T-cell (primary cell): ENCODE results near the gene CDNF. TPM values are rescaled to one million over a fixed set of nuclear protein-coding genes. Genes with fewer than 3 reads are reported as not detected.

Experiments used
- ATAC-seq, 4 experiments: fragments of 200-7000 bp in 3 of 4; fragments of 150-1000 bp in 1 of 4; cut with Tn5 transposase; replicated peaks in 1 of 4; 1 replicate in 3 of 4; 2 replicates in 1 of 4; pipeline ENCODE4 v1.10.0; 2021; ENCODE audit warnings: moderate library complexity in 3 of 4, mild to moderate bottlenecking in 2 of 4, moderate number of reproducible peaks in 1 of 4
- CTCF ChIA-PET, 2 donors: fragments of 300-600 bp; sonication (Branson Sonifier 250); formaldehyde crosslinking; loops; one replicate each; lab custom pipeline; 2022; ENCODE audit warnings: antibody characterized with exemption in 2 of 2; lab: Charles Lee
- POLR2A ChIA-PET, 2 donors: fragments of 300-600 bp; sonication (Branson Sonifier 250); formaldehyde crosslinking; loops; one replicate each; lab custom pipeline; 2022; ENCODE audit warnings: antibody characterized with exemption in 2 of 2; lab: Charles Lee
- DNase-seq, 35 experiments: peaks; one replicate each; pipeline versions ENCODE4 v3.0.0 to v3.0.0-alpha.2; 2013 to 2023
- H3K27ac ChIP-seq: one replicate; pipeline ENCODE4 v1.5.1; 2013; ENCODE audit warnings: low read length
- H3K27me3 ChIP-seq, 2 experiments: replicated peaks in 1 of 2; 1 replicate in 1 of 2; 2 replicates in 1 of 2; pipeline versions ENCODE4 v1.6.1 to v1.7.0; 2013; ENCODE audit warnings: low read length in 1 of 2, mixed read lengths in 1 of 2; ENCODE audit not compliant: control insufficient read depth in 2 of 2, insufficient read depth in 2 of 2; ENCODE audit errors: extremely low read depth in 1 of 2
- H3K36me3 ChIP-seq, 2 donors: 1 replicate in 1 of 2; 2 replicates in 1 of 2; pipeline versions ENCODE4 v1.6.1 to v1.7.0; 2013; ENCODE audit warnings: low read length in 1 of 2; ENCODE audit not compliant: control insufficient read depth in 2 of 2, insufficient read depth in 1 of 2; ENCODE audit errors: extremely low read depth in 1 of 2
- H3K4me1 ChIP-seq, 2 experiments: 1 replicate in 1 of 2; 2 replicates in 1 of 2; pipeline versions ENCODE4 v1.6.1 to v1.7.0; 2013; ENCODE audit warnings: low read length in 2 of 2, mixed read lengths in 1 of 2; ENCODE audit not compliant: insufficient read depth in 2 of 2, control insufficient read depth in 1 of 2; ENCODE audit errors: extremely low read depth in 1 of 2
- H3K4me3 ChIP-seq, 2 donors: 1 replicate in 1 of 2; 2 replicates in 1 of 2; pipeline versions ENCODE4 v1.5.1 to v1.7.0; 2013; ENCODE audit warnings: mild to moderate bottlenecking in 2 of 2, low read length in 1 of 2, moderate library complexity in 1 of 2; ENCODE audit not compliant: control insufficient read depth in 1 of 2; ENCODE audit errors: extremely low read depth in 1 of 2
- H3K9me3 ChIP-seq: 2 replicates; pipeline ENCODE4 v1.7.0; 2013
- H3K27ac Mint-ChIP-seq, 2 donors: one replicate each; pipeline ENCODE4 v1.8.0; 2020 to 2021; ENCODE audit warnings: mild to moderate bottlenecking in 2 of 2, mixed read lengths in 2 of 2
- H3K27me3 Mint-ChIP-seq, 2 donors: one replicate each; pipeline ENCODE4 v1.8.0; 2021 to 2022; ENCODE audit warnings: mixed read lengths in 2 of 2
- H3K36me3 Mint-ChIP-seq: one replicate; pipeline ENCODE4 v1.8.0; 2021; ENCODE audit warnings: mixed read lengths
- H3K4me1 Mint-ChIP-seq, 3 donors: one replicate each; pipeline ENCODE4 v1.8.0; 2020 to 2022; ENCODE audit warnings: mixed read lengths in 3 of 3, mild to moderate bottlenecking in 1 of 3
- H3K4me3 Mint-ChIP-seq, 3 donors: one replicate each; pipeline ENCODE4 v1.8.0; 2020 to 2022; ENCODE audit warnings: mild to moderate bottlenecking in 3 of 3, mixed read lengths in 3 of 3, moderate library complexity in 3 of 3
- H3K9me3 Mint-ChIP-seq, 3 donors: one replicate each; pipeline ENCODE4 v1.8.0; 2020 to 2022; ENCODE audit warnings: mixed read lengths in 3 of 3
- WGBS: methylation state at CpG from one replicate; pipeline ENCODE4 v1.1.5; 2013; ENCODE audit warnings: missing lambda C conversion rate; ENCODE audit not compliant: insufficient coverage; 5-methylcytosine and 5-hydroxymethylcytosine counted together
- total RNA-seq, 35 experiments: library from RNA in 6 of 35; stranded (reverse) in 6 of 35; fragments of 120-200 nt in 1 of 35; gene quantifications; one replicate each; pipeline versions ENCODE4 v1.2.1 to v1.2.4 and lab custom pipeline; 2013 to 2026

CDNF gene
- total RNA-seq, 5 donors from 2014 or later (not counting 1 experiment from before 2014, with no cell fraction given) = 1.5 to 4.0 (median 2.5) TPM

DNA sequence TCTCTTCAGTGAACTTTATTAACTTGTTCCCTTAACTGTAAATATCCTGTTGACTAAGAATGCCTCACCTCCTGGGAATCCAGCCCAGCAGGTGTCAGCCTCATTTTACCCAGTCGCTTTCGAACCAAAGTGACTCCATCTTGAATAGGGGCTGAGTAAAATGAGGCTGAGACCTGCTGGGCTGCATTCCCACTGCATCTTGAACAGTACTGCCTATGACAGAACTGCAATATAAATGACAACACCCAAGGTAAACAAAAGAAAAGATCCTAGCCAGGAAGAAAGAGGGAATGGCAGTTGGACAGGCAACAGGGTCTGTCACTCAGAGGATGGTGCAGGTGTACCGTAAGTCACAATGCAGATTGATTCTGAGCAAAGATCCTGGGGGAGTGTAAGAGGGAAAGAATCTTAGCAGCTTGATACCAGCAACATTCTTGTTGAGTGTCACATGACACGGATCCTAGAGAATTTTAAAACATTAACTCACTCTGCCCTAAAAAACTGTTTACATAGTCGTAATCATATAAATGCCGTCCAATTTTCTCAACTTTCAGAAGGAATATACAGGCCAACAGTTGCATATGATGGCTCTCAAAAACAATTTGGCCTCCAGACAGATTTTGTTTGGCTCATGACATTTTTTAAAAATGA, 58.7 kb downstream of the CDNF start:
- 89% methylated on average over 4 of the region's 6 CpGs for WGBS
- Mint-ChIP-seq H3K4me1 (peaks cover 4 to 7% (median 5%) of the 10 kb centered on the region in 3 donors), H3K27ac (no peak overlapping the region), H3K36me3 (no peaks in the 10 kb centered on the region), H3K9me3 (no peaks in the 10 kb centered on the region), H3K4me3 (no peak overlapping the region), H3K27me3 (no peaks in the 10 kb centered on the region)
- DNase-seq (no peak), ATAC-seq (no peak)
- no peaks in the 10 kb centered on the region for H3K36me3 ChIP-seq
- H3K4me1 ChIP-seq = peaks cover 0 to 3% of the 10 kb centered on the region in 2 experiments
- ChIA-PET CTCF (no interaction called here), POLR2A (no interaction called here)
- H3K27ac ChIP-seq = no peak overlapping the region
- H3K4me3 ChIP-seq = no peak overlapping the region
- peaks cover 0 to 4% of the 10 kb centered on the region in 2 experiments for H3K27me3 ChIP-seq
- no peaks in the 10 kb centered on the region for H3K9me3 ChIP-seq

DNA sequence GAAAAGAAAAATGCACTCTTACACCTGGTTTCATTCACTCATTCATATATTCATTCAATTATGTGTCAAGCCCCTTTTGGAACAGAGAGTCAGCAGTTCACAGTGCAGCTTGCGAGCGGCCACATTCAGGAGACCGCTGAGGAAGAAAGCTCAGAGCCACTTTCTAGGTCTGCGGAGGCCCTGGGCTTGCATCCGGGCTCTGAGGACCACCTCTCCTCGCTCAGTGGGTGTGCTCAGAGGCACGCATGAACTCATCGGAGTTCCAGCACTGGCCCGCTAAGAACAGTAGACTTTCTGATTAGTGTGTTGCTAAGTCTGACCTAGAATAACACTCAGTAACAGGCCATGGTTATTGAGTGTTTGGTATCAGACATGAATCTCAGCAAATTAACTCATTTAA, 61.3 kb downstream of the CDNF start:
- H3K4me1 ChIP-seq = no peaks in the 10 kb centered on the region
- POLR2A ChIA-PET = interaction anchor here in 1 of 2 donors (0.6 kb wide), 1 partner anchor 124 kb away, joined by 4 read pairs; no protein-coding TSS in a partner anchor
- no peak overlapping the region for H3K4me3 ChIP-seq
- H3K9me3 ChIP-seq = no peaks in the 10 kb centered on the region
- H3K27me3 ChIP-seq = peaks cover 0 to 5% of the 10 kb centered on the region in 2 experiments
- Mint-ChIP-seq H3K4me3 (no peak overlapping the region), H3K4me1 (peaks cover 0 to 11% (median 5%) of the 10 kb centered on the region in 3 donors), H3K36me3 (no peaks in the 10 kb centered on the region), H3K9me3 (no peaks in the 10 kb centered on the region), H3K27ac (no peak overlapping the region), H3K27me3 (no peaks in the 10 kb centered on the region)
- no peak overlapping the region for H3K27ac ChIP-seq
- DNase-seq = no peak
- 97% methylated on average over 4 of the region's 9 CpGs for WGBS
- no peak for ATAC-seq
- H3K36me3 ChIP-seq = no peaks in the 10 kb centered on the region
- CTCF ChIA-PET = no interaction called here

DNA sequence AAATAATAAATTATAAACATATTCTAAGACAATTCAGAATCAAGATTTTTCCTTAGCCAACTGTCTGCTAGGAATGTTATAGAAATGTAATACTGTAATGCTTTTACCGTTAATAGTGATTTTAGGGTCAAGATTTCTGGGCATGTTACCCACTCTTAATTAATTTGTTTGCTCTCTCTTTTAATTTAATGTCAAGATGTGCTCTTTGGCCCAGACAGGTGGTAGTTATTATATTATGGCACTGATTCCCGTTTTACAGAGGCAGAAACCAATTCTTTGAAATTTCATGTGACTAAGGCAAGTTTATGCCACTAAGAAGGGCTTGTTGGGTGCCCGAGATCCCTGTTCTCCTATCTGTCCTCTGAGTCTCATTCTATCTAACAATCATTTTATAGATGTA, 62.2 kb downstream of the CDNF start:
- H3K36me3 Mint-ChIP-seq = no peaks in the 10 kb centered on the region
- DNase-seq = no peak
- no CpG with 5 or more reads among the region's 3 CpGs for WGBS
- Histone ChIP-seq H3K27me3 (peaks cover 0 to 5% of the 10 kb centered on the region in 2 experiments), H3K36me3 (no peaks in the 10 kb centered on the region), H3K4me3 (no peak overlapping the region), H3K9me3 (no peaks in the 10 kb centered on the region), H3K27ac (no peak overlapping the region), H3K4me1 (no peaks in the 10 kb centered on the region)
- no peak for ATAC-seq
- no peak overlapping the region for H3K4me3 Mint-ChIP-seq
- CTCF ChIA-PET = interaction anchor here in 1 of 2 donors (0.6 kb wide), 1 partner anchor 40 kb away, joined by 4 read pairs; no protein-coding TSS in a partner anchor
- POLR2A ChIA-PET = no interaction called here
- H3K27me3 Mint-ChIP-seq = no peaks in the 10 kb centered on the region
- H3K27ac Mint-ChIP-seq = no peak overlapping the region
- no peaks in the 10 kb centered on the region for H3K9me3 Mint-ChIP-seq
- H3K4me1 Mint-ChIP-seq = peaks cover 0 to 11% (median 5%) of the 10 kb centered on the region in 3 donors

DNA sequence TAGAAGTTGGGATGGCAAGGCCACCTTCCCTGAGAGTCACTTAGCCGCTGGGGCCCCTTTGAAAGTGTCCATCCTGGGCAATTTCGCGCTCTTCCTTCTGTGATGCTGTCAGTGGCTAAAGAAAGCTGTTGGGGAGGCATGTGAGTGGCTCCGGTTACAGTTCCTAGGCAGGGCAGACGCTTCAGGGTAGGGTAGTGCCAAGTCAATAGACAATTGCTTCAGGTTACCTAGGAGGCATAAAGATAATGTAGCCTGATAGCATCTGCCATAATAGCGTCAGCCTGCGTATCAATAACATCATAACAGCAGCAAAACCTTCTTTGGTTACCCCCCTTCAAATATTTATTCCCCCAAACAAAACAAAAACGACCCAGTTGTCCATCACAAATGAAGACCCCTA, 63.0 kb downstream of the CDNF start, which contains the start of gene FAM107B:
Gene FAM107B (minus strand): TSS at position 101 of the 400 bp plus-strand sequence. CDS start 234 bp downstream, outside the sequence.
- Mint-ChIP-seq H3K36me3 (no peaks in the 10 kb centered on the region), H3K4me1 (peaks cover 0 to 11% (median 5%) of the 10 kb centered on the region in 3 donors), H3K27me3 (no peaks in the 10 kb centered on the region), H3K4me3 (no peak within 1 kb of the TSS), H3K27ac (no peak within 1 kb of the TSS), H3K9me3 (no peaks in the 10 kb centered on the region)
- ChIA-PET POLR2A (no interaction called here), CTCF (no interaction called here)
- ATAC-seq = no peak
- Histone ChIP-seq H3K4me1 (no peaks in the 10 kb centered on the region), H3K9me3 (no peaks in the 10 kb centered on the region), H3K4me3 (no peak within 1 kb of the TSS), H3K27me3 (peaks cover 0 to 5% of the 10 kb centered on the region in 2 experiments), H3K36me3 (no peaks in the 10 kb centered on the region), H3K27ac (no peak within 1 kb of the TSS)
- no peak for DNase-seq
- WGBS = 92% methylated on average over 4 of the region's 8 CpGs

DNA sequence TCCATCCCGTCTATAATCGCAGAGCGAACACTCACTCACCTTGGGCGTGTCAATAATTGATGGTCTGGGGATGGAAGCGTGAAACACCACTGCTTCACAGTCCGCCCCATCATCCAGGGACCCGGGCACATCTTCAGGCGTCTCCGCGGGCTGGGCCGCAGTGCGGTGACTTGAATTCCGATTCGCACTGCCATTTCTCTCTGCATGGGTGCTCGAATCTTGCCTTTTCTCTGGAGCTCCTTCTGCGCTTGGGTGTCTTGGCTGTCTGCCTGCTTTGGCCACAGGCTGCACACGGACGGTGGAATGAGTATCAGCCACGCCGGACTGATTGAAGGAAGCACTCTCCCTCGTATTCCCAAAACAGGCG, 63.6 kb downstream of the CDNF start:
- CTCF ChIA-PET = no interaction called here
- no peaks in the 10 kb centered on the region for H3K36me3 Mint-ChIP-seq
- no peak for DNase-seq
- no peak overlapping the region for H3K4me3 Mint-ChIP-seq
- no peaks in the 10 kb centered on the region for H3K9me3 Mint-ChIP-seq
- Histone ChIP-seq H3K27me3 (peaks cover 0 to 5% of the 10 kb centered on the region in 2 experiments), H3K36me3 (no peaks in the 10 kb centered on the region), H3K4me1 (no peaks in the 10 kb centered on the region), H3K9me3 (no peaks in the 10 kb centered on the region), H3K4me3 (no peak overlapping the region), H3K27ac (no peak overlapping the region)
- POLR2A ChIA-PET = no interaction called here
- H3K27ac Mint-ChIP-seq = no peak overlapping the region
- WGBS = 93% methylated on average over 21 of the region's 22 CpGs
- H3K27me3 Mint-ChIP-seq = no peaks in the 10 kb centered on the region
- peaks cover 0 to 11% (median 5%) of the 10 kb centered on the region in 3 donors for H3K4me1 Mint-ChIP-seq
- no peak for ATAC-seq

DNA sequence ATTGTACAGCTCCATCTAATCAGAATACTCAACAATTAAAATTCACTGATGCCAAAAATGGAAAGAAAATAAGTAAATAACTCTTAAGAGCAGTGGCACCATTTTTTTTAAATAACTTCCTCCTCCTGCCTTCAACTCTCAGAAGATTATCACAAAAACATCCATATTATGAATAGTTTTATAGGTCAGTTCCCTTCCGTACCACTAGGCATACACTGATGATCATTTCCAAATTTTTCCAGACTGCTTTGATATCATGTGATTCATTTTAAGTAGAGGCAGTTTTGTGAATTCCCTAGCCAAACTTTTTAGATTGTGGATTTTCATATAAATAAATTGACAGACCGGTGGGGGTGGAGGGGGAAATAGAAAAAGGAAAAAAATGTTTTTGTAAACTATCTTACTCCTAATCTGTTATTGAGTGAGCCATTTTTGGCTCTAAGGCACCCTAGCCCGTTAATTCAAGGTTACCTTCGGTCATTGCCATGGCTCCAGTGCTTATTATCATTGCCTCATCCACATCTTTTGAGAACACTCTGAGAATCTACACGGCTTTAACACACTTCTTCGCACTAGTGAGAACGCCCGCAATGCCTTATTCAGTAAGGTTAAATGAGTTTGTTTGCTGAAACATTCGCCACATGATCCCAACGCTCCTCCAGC, 64.2 kb downstream of the CDNF start:
- H3K36me3 ChIP-seq = no peaks in the 10 kb centered on the region
- H3K4me1 ChIP-seq = no peaks in the 10 kb centered on the region
- Mint-ChIP-seq H3K27me3 (no peaks in the 10 kb centered on the region), H3K27ac (no peak overlapping the region), H3K9me3 (no peaks in the 10 kb centered on the region), H3K36me3 (no peaks in the 10 kb centered on the region), H3K4me3 (no peak overlapping the region), H3K4me1 (peaks cover 0 to 11% (median 5%) of the 10 kb centered on the region in 3 donors)
- POLR2A ChIA-PET = no interaction called here
- CTCF ChIA-PET = no interaction called here
- H3K4me3 ChIP-seq = no peak overlapping the region
- WGBS = 100% methylated on average over 2 of the region's 10 CpGs
- ATAC-seq = no peak
- H3K9me3 ChIP-seq = no peaks in the 10 kb centered on the region
- peaks cover 0 to 5% of the 10 kb centered on the region in 2 experiments for H3K27me3 ChIP-seq
- H3K27ac ChIP-seq = no peak overlapping the region
- no peak for DNase-seq
